ENCODE measurements around the gene NR2F6.

Gene NR2F6

GRCh38 chr19:17183271-17183761, 62.4 kb downstream of the NR2F6 start:
- H3K4me2 ChIP-seq (ENCODE audit: low read depth, low read length, poor library complexity, severe bottlenecking), result peak overlapping the region; percentile 72
- peaks cover 19% of the 10 kb centered on the region for H3K4me1 ChIP-seq (ENCODE audit: insufficient read depth, low read length, poor library complexity, severe bottlenecking)
- no peaks in the 10 kb centered on the region for H3K27me3 ChIP-seq (ENCODE audit: insufficient read depth, low read length, poor library complexity, severe bottlenecking)
- TF ChIP-seq CTCF (conservative IDR thresholded peaks at IDR 0.05; ENCODE audit: low read length) (peak; percentile 31; the same call in 1 of the 2 replicates), EZH2phosphoT487 (IDR thresholded peaks at IDR 0.05; ENCODE audit: borderline replicate concordance) (no peak)
- H3F3A ChIP-seq (ENCODE audit: low read depth), result no peaks in the 10 kb centered on the region
- no peaks in the 10 kb centered on the region for H4K20me1 ChIP-seq (ENCODE audit: insufficient read depth, low read length, poor library complexity, severe bottlenecking)
- H3K9me2 ChIP-seq (replicated peaks; ENCODE audit: low read depth, low read length), result no peaks in the 10 kb centered on the region
- peak overlapping the region; percentile 43 for H3K9ac ChIP-seq (ENCODE audit: low read depth, low read length, poor library complexity, severe bottlenecking)
- H3K9me3 ChIP-seq (ENCODE audit: insufficient read depth, low read depth, low read length), result no peaks in the 10 kb centered on the region
- H3K79me2 ChIP-seq (ENCODE audit: insufficient read depth, low read length), result no peaks in the 10 kb centered on the region
- H3K4me3 ChIP-seq (ENCODE audit: low read length, poor library complexity, severe bottlenecking), result peak overlapping the region; percentile 53
- no peak overlapping the region for H2AFZ ChIP-seq (ENCODE audit: low read length)
- peaks cover 29% of the 10 kb centered on the region; the same call in 1 of the 2 replicates for H3K36me3 ChIP-seq (ENCODE audit: insufficient read depth, low read length)
